NB4 (cell line): ENCODE measurements around the gene BPTF.

Experiments
- MYC ChIP-seq: IDR thresholded peaks from 2 replicates; pipeline ENCODE4 v1.6.1; 2011; ENCODE audit warnings: low read depth, low read length
- POLR2A ChIP-seq: IDR thresholded peaks from 2 replicates; pipeline ENCODE4 v1.6.1; 2011; ENCODE audit warnings: mild to moderate bottlenecking; ENCODE audit not compliant: insufficient read length; ENCODE audit errors: extremely low read depth
- TF ChIP-seq, protein P1 (sequence below): IDR thresholded peaks from one replicate; pipeline ENCODE4 v1.5.1; 2012; ENCODE audit warnings: low read depth, low read length

- TF ChIP-seq MYC, result no peak
- TF ChIP-seq, protein P1, sequence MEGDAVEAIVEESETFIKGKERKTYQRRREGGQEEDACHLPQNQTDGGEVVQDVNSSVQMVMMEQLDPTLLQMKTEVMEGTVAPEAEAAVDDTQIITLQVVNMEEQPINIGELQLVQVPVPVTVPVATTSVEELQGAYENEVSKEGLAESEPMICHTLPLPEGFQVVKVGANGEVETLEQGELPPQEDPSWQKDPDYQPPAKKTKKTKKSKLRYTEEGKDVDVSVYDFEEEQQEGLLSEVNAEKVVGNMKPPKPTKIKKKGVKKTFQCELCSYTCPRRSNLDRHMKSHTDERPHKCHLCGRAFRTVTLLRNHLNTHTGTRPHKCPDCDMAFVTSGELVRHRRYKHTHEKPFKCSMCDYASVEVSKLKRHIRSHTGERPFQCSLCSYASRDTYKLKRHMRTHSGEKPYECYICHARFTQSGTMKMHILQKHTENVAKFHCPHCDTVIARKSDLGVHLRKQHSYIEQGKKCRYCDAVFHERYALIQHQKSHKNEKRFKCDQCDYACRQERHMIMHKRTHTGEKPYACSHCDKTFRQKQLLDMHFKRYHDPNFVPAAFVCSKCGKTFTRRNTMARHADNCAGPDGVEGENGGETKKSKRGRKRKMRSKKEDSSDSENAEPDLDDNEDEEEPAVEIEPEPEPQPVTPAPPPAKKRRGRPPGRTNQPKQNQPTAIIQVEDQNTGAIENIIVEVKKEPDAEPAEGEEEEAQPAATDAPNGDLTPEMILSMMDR, result no peak
- no peak for TF ChIP-seq POLR2A
Measured at GRCh38 chr17:67884741-67885140, 59.4 kb downstream of the BPTF start.
